Glutamatergic neuron (in vitro differentiated cells): ENCODE results near the gene KCNMA1. TPM values are rescaled to one million over a fixed set of nuclear protein-coding genes. Genes with fewer than 3 reads are reported as not detected.

ENCODE experiments used
- DNase-seq: peaks from one replicate; pipeline ENCODE4 v3.0.0; 2022
- H3K27ac Mint-ChIP-seq: one replicate; pipeline ENCODE4 v1.8.0; 2020; ENCODE audit warnings: mild to moderate bottlenecking, mixed read lengths, inconsistent platforms; ENCODE audit not compliant: unreplicated experiment
- H3K27me3 Mint-ChIP-seq: one replicate; pipeline ENCODE4 v1.8.0; 2020; ENCODE audit warnings: mild to moderate bottlenecking, moderate library complexity, mixed read lengths, inconsistent platforms; ENCODE audit not compliant: unreplicated experiment
- H3K36me3 Mint-ChIP-seq: one replicate; pipeline ENCODE4 v1.8.0; 2020; ENCODE audit warnings: mild to moderate bottlenecking, mixed read lengths, inconsistent platforms; ENCODE audit not compliant: unreplicated experiment
- H3K4me1 Mint-ChIP-seq: one replicate; pipeline ENCODE4 v1.8.0; 2020; ENCODE audit warnings: mild to moderate bottlenecking, low read depth, mixed read lengths, inconsistent platforms; ENCODE audit not compliant: unreplicated experiment
- H3K4me3 Mint-ChIP-seq: one replicate; pipeline ENCODE4 v1.8.0; 2020; ENCODE audit warnings: mild to moderate bottlenecking, mixed read lengths, inconsistent platforms; ENCODE audit not compliant: unreplicated experiment
- H3K9me3 Mint-ChIP-seq: one replicate; pipeline ENCODE4 v1.8.0; 2020; ENCODE audit warnings: mild to moderate bottlenecking, moderate library complexity, mixed read lengths, inconsistent platforms; ENCODE audit not compliant: unreplicated experiment
- CTCF ChIP-seq: fragments of 200-600 bp; sonication (generic); IDR thresholded peaks from one replicate; pipeline ENCODE4 v1.5.0; 2021; ENCODE audit not compliant: partially characterized antibody, unreplicated experiment
- total RNA-seq: library from RNA; stranded (reverse); fragmentation: NEBNext Ultra II Directional; extraction: Animal tissue kit (Norgen Biotek cat#: 25700); gene quantifications from one replicate; pipeline ENCODE4 v1.2.1, GENCODE V29; 2021; ENCODE audit not compliant: unreplicated experiment

KCNMA1 gene
- total RNA-seq, 1 donor from 2014 or later: 3.2 TPM

GRCh38 chr10:77463967-77464745 lies 173.5 kb downstream of the KCNMA1 start:
- Mint-ChIP-seq H3K4me1 (peaks cover 2% of the 10 kb centered on the region), H3K36me3 (no peaks in the 10 kb centered on the region), H3K4me3 (no peak overlapping the region), H3K27me3 (peaks cover 6% of the 10 kb centered on the region), H3K27ac (no peak overlapping the region), H3K9me3 (no peaks in the 10 kb centered on the region)
- TF ChIP-seq CTCF: no peak
- no peak for DNase-seq

DNA sequence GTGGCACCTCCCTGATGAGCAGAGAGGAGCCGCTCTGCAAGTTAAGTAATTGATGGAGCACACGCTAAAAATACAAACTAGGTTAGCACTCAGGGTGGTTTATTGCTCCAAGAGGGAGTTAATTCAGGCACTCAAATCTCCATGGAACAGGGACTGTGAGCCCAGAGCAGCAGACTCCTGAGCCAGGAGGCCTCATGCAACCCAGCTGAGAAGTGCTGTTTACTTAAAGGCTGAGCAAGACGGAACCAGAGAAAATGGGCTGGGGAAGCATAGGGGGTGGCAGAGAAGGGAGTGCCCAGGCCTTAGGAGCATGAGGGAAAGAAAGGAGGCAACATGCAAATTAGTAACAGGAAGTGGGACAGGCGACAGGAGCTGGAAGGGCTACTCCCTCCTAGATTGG lies 174.1 kb downstream of the KCNMA1 start:
- H3K4me3 Mint-ChIP-seq: no peak overlapping the region
- H3K36me3 Mint-ChIP-seq: no peaks in the 10 kb centered on the region
- H3K27ac Mint-ChIP-seq: no peak overlapping the region
- no peaks in the 10 kb centered on the region for H3K9me3 Mint-ChIP-seq
- no peak for TF ChIP-seq CTCF
- no peak for DNase-seq
- peaks cover 2% of the 10 kb centered on the region for H3K4me1 Mint-ChIP-seq
- peaks cover 4% of the 10 kb centered on the region for H3K27me3 Mint-ChIP-seq

GRCh38 chr10:77461636-77462296 lies 175.8 kb downstream of the KCNMA1 start:
- no peak for TF ChIP-seq CTCF
- Mint-ChIP-seq H3K4me1 (no peaks in the 10 kb centered on the region), H3K9me3 (no peaks in the 10 kb centered on the region), H3K36me3 (no peaks in the 10 kb centered on the region), H3K4me3 (no peak overlapping the region), H3K27ac (no peak overlapping the region), H3K27me3 (peaks cover 4% of the 10 kb centered on the region)
- no peak for DNase-seq

GRCh38 chr10:77459905-77460304 lies 177.7 kb downstream of the KCNMA1 start:
- H3K27me3 Mint-ChIP-seq: peaks cover 4% of the 10 kb centered on the region

More at GRCh38 chr10:77459905-77460304, 177.7 kb downstream of the KCNMA1 start:
- H3K27ac Mint-ChIP-seq: no peak overlapping the region
- no peaks in the 10 kb centered on the region for H3K36me3 Mint-ChIP-seq
- no peak for TF ChIP-seq CTCF
- H3K4me1 Mint-ChIP-seq: no peaks in the 10 kb centered on the region
- no peak for DNase-seq
- H3K9me3 Mint-ChIP-seq: no peaks in the 10 kb centered on the region
- H3K4me3 Mint-ChIP-seq: no peak overlapping the region
